IPS DF 6.9 (cell line): Measurements from ENCODE around the gene PTPRC.

ENCODE experiments used
- DNase-seq: peaks from one replicate; pipeline ENCODE4 v3.0.0-alpha.2; 2013; ENCODE audit warnings: low read depth, low spot score
- H3K27ac ChIP-seq: one replicate; pipeline ENCODE4 v1.5.1; 2013; ENCODE audit warnings: low read length, control low read depth
- H3K27me3 ChIP-seq: 2 replicates; pipeline ENCODE4 v1.6.1; 2013; ENCODE audit warnings: mild to moderate bottlenecking, low read length; ENCODE audit not compliant: control insufficient read depth, insufficient read depth
- H3K36me3 ChIP-seq: 2 replicates; pipeline ENCODE4 v1.6.1; 2013; ENCODE audit warnings: low read length; ENCODE audit not compliant: control insufficient read depth, insufficient read depth
- H3K4me1 ChIP-seq: 2 replicates; pipeline ENCODE4 v1.6.1; 2013; ENCODE audit warnings: low read length; ENCODE audit not compliant: control insufficient read depth, insufficient read depth
- H3K4me3 ChIP-seq: 2 replicates; pipeline ENCODE4 v1.5.1; 2013; ENCODE audit warnings: mild to moderate bottlenecking, low read length
- H3K9me3 ChIP-seq: 2 replicates; pipeline ENCODE4 v1.6.1; 2013; ENCODE audit warnings: low read length, inconsistent platforms; ENCODE audit not compliant: control insufficient read depth, insufficient read depth
- WGBS: extraction: QIAGEN DNeasy Blood & Tissue Kit; methylation state at CpG from one replicate; pipeline ENCODE4 v1.1.7; 2013; ENCODE audit warnings: mixed read lengths, missing lambda C conversion rate; ENCODE audit not compliant: insufficient read length, insufficient coverage; 5-methylcytosine and 5-hydroxymethylcytosine counted together

PTPRC gene

GRCh38 chr1:198648592-198648991 lies 9.8 kb downstream of the PTPRC start:
- Histone ChIP-seq H3K4me3 (no peak overlapping the region), H3K9me3 (no peaks in the 10 kb centered on the region), H3K27me3 (no peaks in the 10 kb centered on the region), H3K27ac (no peak overlapping the region), H3K4me1 (no peaks in the 10 kb centered on the region; the same call in 1 of the 2 replicates), H3K36me3 (no peaks in the 10 kb centered on the region)
- no peak for DNase-seq

GRCh38 chr1:198649232-198649967 lies 10.6 kb downstream of the PTPRC start:
- no peaks in the 10 kb centered on the region for H3K27me3 ChIP-seq
- no peak for DNase-seq
- no peaks in the 10 kb centered on the region; the same call in 1 of the 2 replicates for H3K4me1 ChIP-seq
- no peak overlapping the region for H3K4me3 ChIP-seq
- WGBS: 100% methylated on average over 1 of the region's 5 CpGs
- no peaks in the 10 kb centered on the region for H3K9me3 ChIP-seq
- no peaks in the 10 kb centered on the region for H3K36me3 ChIP-seq
- H3K27ac ChIP-seq: no peak overlapping the region

GRCh38 chr1:198649968-198650338 lies 11.1 kb downstream of the PTPRC start:
- no peak for DNase-seq
- Histone ChIP-seq H3K27me3 (no peaks in the 10 kb centered on the region), H3K4me1 (no peaks in the 10 kb centered on the region; the same call in 1 of the 2 replicates), H3K27ac (no peak overlapping the region), H3K36me3 (no peaks in the 10 kb centered on the region), H3K9me3 (no peaks in the 10 kb centered on the region), H3K4me3 (no peak overlapping the region)
- no CpG with 5 or more reads among the region's 2 CpGs for WGBS

GRCh38 chr1:198650506-198650905 lies 11.7 kb downstream of the PTPRC start:
- no peaks in the 10 kb centered on the region for H3K36me3 ChIP-seq
- no peaks in the 10 kb centered on the region; the same call in 1 of the 2 replicates for H3K4me1 ChIP-seq
- no peak overlapping the region for H3K27ac ChIP-seq
- no peak for DNase-seq
- H3K4me3 ChIP-seq: no peak overlapping the region
- no CpG with 5 or more reads among the region's 1 CpG for WGBS
- H3K9me3 ChIP-seq: no peaks in the 10 kb centered on the region
- H3K27me3 ChIP-seq: no peaks in the 10 kb centered on the region

- H3K4me1 ChIP-seq: no peaks in the 10 kb centered on the region; the same call in 1 of the 2 replicates
- no peak overlapping the region for H3K27ac ChIP-seq
- H3K27me3 ChIP-seq: no peaks in the 10 kb centered on the region
- 100% methylated on average over 2 of the region's 7 CpGs for WGBS
- no peak for DNase-seq
- no peaks in the 10 kb centered on the region for H3K9me3 ChIP-seq
- no peaks in the 10 kb centered on the region for H3K36me3 ChIP-seq
- H3K4me3 ChIP-seq: no peak overlapping the region
Measured at GRCh38 chr1:198651650-198652400, 13.0 kb downstream of the PTPRC start.

GRCh38 chr1:198653808-198654413 lies 15.1 kb downstream of the PTPRC start:
- H3K4me3 ChIP-seq: no peak overlapping the region
- no peaks in the 10 kb centered on the region for H3K9me3 ChIP-seq
- H3K27ac ChIP-seq: no peak overlapping the region
- H3K36me3 ChIP-seq: no peaks in the 10 kb centered on the region
- no peaks in the 10 kb centered on the region for H3K27me3 ChIP-seq
- no peak for DNase-seq
- H3K4me1 ChIP-seq: no peaks in the 10 kb centered on the region; the same call in 1 of the 2 replicates
- no CpG with 5 or more reads among the region's 3 CpGs for WGBS

GRCh38 chr1:198655459-198656121 lies 16.8 kb downstream of the PTPRC start:
- Histone ChIP-seq H3K36me3 (no peaks in the 10 kb centered on the region), H3K4me1 (no peaks in the 10 kb centered on the region; the same call in 1 of the 2 replicates), H3K27me3 (no peaks in the 10 kb centered on the region), H3K27ac (no peak overlapping the region), H3K4me3 (no peak overlapping the region), H3K9me3 (no peaks in the 10 kb centered on the region)
- no CpG with 5 or more reads among the region's 1 CpG for WGBS
- no peak for DNase-seq

- no peak overlapping the region for H3K27ac ChIP-seq
- no peaks in the 10 kb centered on the region for H3K36me3 ChIP-seq
- WGBS: no CpG with 5 or more reads among the region's 4 CpGs
- no peak overlapping the region for H3K4me3 ChIP-seq
- no peaks in the 10 kb centered on the region for H3K9me3 ChIP-seq
- no peak for DNase-seq
- no peaks in the 10 kb centered on the region for H3K27me3 ChIP-seq
- no peaks in the 10 kb centered on the region; the same call in 1 of the 2 replicates for H3K4me1 ChIP-seq
Measured at GRCh38 chr1:198656500-198656932, 17.7 kb downstream of the PTPRC start.

- Histone ChIP-seq H3K36me3 (no peaks in the 10 kb centered on the region), H3K27ac (no peak overlapping the region), H3K4me1 (no peaks in the 10 kb centered on the region), H3K27me3 (no peaks in the 10 kb centered on the region), H3K9me3 (no peaks in the 10 kb centered on the region), H3K4me3 (no peak overlapping the region)
- DNase-seq: no peak
- WGBS: no CpG with 5 or more reads among the region's 3 CpGs
Measured at GRCh38 chr1:198657550-198658064, 18.8 kb downstream of the PTPRC start.
